ENCODE measurements around the gene INHBB.

GRCh38 chr2:120383631-120384340 is 37.9 kb downstream of the INHBB start:
- no peak for TF ChIP-seq CTCF (IDR thresholded peaks at IDR 0.05)
- no peak for TF ChIP-seq EP300 (IDR thresholded peaks at IDR 0.05)
